HG03175 (cell line): ENCODE results near the gene EGR1.
"Not testable (repeated sequence)": the region's sequence is repeated elsewhere in the genome, so short reads cannot be mapped to it uniquely, and the experiment has no call there.

Source experiments
- ATAC-seq: cut with Tn5 transposase; IDR thresholded peaks from one replicate; pipeline ENCODE4 v1.9.1; 2021; ENCODE audit warnings: mild to moderate bottlenecking, moderate library complexity; ENCODE audit not compliant: unreplicated experiment

Gene EGR1

GRCh38 chr5:138506370-138507306 lies 41.4 kb downstream of the EGR1 start:
- ATAC-seq, result no peak

DNA sequence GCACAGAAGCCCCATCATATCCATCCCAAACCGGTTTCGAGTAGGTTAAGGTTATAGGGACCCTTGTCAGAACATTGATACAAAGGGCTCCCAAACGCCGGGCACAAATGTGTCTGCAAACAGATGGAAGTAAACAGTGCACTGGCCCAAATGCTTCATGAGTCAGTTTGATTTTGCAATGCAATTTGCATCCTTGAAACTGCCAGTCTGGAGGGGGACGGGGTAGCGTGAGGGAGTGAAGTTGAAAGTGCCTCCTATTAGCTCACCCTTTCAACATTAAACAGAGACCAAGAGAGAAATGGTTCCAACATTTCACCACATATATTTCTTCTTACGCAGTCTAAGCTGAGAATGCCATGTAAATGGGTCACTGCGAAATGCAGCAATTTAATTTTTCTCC lies 42.2 kb downstream of the EGR1 start:
- not testable (repeated sequence) for ATAC-seq

DNA sequence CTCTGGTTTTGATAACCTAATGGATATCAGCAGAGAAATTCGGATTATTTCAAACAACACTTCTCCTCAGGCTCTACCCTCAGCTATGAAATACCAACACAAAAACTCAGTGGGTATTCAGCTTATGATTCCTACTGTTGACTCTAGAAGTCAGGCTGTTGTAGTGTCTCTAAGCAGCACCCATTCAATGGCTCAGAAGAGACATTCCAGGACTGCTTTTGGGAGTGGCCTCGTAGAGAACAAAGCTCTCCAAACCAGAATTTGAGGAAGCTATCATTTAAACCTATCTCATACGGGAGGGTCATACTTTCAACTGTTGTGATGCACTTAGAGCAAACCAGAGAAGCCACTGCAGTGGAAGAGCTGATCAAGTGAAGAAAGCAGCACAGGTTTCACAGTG lies 43.7 kb downstream of the EGR1 start:
- no peak for ATAC-seq

DNA sequence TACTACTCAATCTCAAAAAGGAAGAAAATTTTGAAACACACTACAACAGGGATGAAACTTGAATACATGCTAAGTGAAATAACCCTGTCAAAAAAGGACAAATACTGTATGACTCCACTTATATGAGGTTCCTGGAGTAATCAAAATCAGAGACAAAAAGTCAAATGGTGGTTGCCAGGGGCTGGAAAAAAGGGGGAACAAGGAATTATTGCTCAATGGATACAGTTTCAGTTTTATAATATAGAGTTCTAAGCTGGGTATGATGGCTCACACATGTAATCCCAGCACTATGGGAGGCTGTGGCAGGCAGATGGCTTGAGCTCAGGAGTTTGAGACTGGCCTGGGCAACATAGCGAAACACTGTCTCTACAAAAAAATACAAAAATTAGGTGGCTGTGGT lies 48.7 kb downstream of the EGR1 start:
- no peak for ATAC-seq

DNA sequence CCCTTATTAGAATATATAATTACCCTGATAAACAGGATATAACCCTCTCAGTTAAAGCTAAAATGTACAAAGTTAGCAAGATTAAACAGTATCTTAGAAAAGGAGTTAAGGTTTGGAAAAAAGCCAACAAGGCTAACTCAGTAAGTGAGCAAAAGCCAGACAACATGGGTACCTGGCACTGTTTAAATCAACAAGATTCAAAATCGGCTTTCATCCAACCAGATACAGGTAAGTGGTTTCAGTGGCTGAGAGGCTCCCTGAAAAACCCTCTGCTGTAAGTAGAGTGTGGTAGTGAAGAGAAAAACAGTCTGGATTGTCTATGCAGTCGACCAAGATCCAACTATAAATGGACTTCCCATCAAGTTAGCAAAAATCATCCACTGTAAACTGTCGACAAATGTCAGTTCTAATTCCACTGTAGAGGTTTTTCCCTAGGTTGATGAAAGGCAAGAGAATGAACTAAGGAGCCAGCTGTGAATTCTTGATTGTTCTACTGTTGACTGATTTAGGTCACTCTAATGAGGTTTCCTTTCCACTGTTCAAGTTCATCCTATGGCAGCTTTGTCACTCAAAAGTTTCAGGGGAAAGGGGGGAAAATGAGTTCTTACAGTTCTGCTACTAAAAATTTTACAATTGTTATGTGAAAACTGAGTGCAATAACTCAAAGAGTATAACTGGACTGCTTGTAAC lies 50.4 kb downstream of the EGR1 start:
- ATAC-seq, result no peak

DNA sequence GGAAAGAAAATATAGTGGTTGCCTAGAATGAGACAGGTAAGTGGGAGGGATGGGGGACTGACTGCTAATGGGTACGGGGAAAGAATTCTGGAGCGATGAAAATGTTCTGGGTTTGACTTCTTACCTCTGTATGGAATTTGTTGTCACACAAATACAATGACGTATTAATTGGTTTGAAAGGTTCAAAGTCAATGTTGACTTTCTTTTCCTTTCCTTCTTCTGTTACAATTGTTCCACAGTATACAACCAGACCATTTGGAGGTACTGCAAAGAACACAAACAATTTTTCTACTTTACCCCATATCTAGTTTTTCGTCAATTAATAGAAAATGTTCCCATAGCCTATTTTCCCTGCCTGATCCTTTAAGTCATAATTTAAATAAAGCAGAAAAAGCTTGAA lies 52.2 kb downstream of the EGR1 start:
- ATAC-seq, result no peak
